ENCODE measurements around the gene YY1. TPM values are rescaled to one million over a fixed set of nuclear protein-coding genes. Genes with fewer than 3 reads are reported as not detected.

YY1 gene
- total and polyA plus RNA-seq, 10 donors = 28.4 to 64.1 (median 56.9) TPM

DNA sequence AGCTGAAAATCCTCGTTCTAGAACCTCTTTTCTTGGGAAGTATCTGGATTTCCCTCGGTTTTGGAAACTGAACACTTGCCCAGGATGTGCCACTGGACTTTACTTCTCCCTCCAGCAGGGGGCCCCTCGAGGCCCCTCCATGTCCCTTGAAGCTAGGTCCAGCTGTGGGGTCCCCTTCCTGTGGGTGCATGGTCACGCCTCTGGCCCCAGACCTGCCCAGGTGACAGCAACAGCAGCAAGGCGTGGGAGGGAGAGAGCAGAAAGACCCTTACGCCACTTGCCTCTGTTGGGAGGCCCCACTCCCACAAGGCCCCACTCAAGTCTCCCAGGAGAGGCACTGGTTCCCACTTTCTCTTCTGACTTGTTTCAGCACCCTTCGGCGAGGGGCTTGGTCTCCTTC is 64.2 kb downstream of the YY1 start:
- H3K9me3 ChIP-seq = no peaks in the 10 kb centered on the region
- DNase-seq = no peak
- no peaks in the 10 kb centered on the region for H3K36me3 ChIP-seq
- no peak overlapping the region for H3K27ac ChIP-seq
- no peak overlapping the region for H3K4me3 ChIP-seq
- peaks cover 7 to 62% (median 44%) of the 10 kb centered on the region in 6 donors for H3K4me1 ChIP-seq
- H3K27me3 ChIP-seq (replicated peaks in 1 of 7) = peaks cover 0 to 4% (median 0%) of the 10 kb centered on the region in 7 donors
- 49 to 66% (median 59%) methylated on average over 8 of the region's 8 CpGs for WGBS, 5 donors
- TF ChIP-seq, protein P1, sequence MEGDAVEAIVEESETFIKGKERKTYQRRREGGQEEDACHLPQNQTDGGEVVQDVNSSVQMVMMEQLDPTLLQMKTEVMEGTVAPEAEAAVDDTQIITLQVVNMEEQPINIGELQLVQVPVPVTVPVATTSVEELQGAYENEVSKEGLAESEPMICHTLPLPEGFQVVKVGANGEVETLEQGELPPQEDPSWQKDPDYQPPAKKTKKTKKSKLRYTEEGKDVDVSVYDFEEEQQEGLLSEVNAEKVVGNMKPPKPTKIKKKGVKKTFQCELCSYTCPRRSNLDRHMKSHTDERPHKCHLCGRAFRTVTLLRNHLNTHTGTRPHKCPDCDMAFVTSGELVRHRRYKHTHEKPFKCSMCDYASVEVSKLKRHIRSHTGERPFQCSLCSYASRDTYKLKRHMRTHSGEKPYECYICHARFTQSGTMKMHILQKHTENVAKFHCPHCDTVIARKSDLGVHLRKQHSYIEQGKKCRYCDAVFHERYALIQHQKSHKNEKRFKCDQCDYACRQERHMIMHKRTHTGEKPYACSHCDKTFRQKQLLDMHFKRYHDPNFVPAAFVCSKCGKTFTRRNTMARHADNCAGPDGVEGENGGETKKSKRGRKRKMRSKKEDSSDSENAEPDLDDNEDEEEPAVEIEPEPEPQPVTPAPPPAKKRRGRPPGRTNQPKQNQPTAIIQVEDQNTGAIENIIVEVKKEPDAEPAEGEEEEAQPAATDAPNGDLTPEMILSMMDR (IDR thresholded peaks at IDR 0.05 in 8 of 11, conservative IDR thresholded peaks at IDR 0.05 in 3 of 11) = peak in 8 of 11 experiments; percentile 9 to 64 (median 56)
- no peak for TF ChIP-seq POLR2A (IDR thresholded peaks at IDR 0.05)
- no peak for TF ChIP-seq POLR2AphosphoS5 (IDR thresholded peaks at IDR 0.05)
- intact Hi-C loops (cut with DNase I; ENCODE audit: low total_unique reads) = no loop called here

DNA sequence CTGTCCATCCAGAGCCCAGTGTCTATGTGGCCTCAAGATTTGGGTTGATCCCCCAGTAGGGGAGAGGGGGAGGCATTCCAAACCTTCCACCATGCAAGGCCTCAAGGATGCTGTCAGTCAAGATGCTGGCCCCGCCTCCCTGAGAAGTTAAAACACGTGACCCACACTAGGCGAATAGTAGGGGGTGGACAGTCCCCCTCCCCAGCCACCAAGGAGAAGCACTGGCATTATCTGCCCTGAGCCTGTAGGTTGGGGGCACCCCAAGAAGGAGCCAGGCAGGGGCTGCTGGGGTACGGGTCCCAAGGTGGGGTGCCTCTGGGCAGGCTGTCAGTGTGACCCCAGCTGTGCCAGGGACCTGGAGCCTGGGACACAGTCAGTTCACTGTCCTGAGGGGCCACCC is 65.0 kb downstream of the YY1 start:
- Histone ChIP-seq H3K9me3 (no peaks in the 10 kb centered on the region), H3K4me1 (peaks cover 7 to 62% (median 45%) of the 10 kb centered on the region in 6 donors), H3K27me3 (replicated peaks in 1 of 7) (peaks cover 0 to 4% (median 0%) of the 10 kb centered on the region in 7 donors), H3K36me3 (no peaks in the 10 kb centered on the region), H3K27ac (peak overlapping the region in 1 of 8 donors; percentile 7), H3K4me3 (no peak overlapping the region)
- no peak for DNase-seq
- no peak for TF ChIP-seq POLR2A (IDR thresholded peaks at IDR 0.05)
- TF ChIP-seq, protein P1 (IDR thresholded peaks at IDR 0.05 in 8 of 11, conservative IDR thresholded peaks at IDR 0.05 in 3 of 11) = no peak
- no peak for TF ChIP-seq POLR2AphosphoS5 (IDR thresholded peaks at IDR 0.05)
- 60 to 93% (median 69%) methylated on average over 2 to 4 of the region's 4 CpGs for WGBS, 5 donors
- intact Hi-C loops (cut with DNase I; ENCODE audit: low total_unique reads) = no loop called here

DNA sequence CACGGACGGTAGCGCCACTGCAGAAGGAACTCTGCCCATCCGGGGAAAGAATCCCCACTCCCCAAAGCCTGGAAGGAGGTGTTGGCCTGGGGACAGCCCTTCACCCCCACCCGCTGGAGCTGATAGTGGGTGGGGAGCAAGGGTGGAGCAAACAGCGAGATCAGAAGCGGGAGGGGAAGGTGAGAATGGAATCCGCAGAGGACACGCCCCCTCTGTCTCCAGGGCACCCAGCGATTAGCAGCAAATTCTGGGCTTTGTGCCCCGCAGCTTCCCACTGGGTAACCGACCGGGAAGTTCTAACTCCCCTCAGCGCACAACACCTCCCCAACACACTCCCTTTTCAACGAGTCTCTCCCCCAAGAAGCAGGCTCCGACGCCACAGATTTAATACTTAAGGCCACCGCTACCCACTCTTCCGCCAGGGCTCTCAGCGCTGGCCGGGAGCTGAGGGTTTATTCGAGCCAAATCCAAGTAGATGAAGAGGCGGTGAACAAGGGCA is 65.9 kb downstream of the YY1 start:
- H3K4me3 ChIP-seq = peak overlapping the region; percentile 64 to 97 (median 88)
- WGBS, 5 donors = 13 to 23% (median 16%) methylated on average over 20 to 23 of the region's 23 CpGs
- H3K27me3 ChIP-seq (replicated peaks in 1 of 7) = peaks cover 0 to 4% (median 0%) of the 10 kb centered on the region in 7 donors
- intact Hi-C loops (cut with DNase I; ENCODE audit: low total_unique reads) = no loop called here
- TF ChIP-seq, protein P1 (IDR thresholded peaks at IDR 0.05 in 8 of 11, conservative IDR thresholded peaks at IDR 0.05 in 3 of 11) = no peak
- TF ChIP-seq POLR2A (IDR thresholded peaks at IDR 0.05) = no peak
- TF ChIP-seq POLR2AphosphoS5 (IDR thresholded peaks at IDR 0.05) = no peak
- H3K36me3 ChIP-seq = no peaks in the 10 kb centered on the region
- H3K27ac ChIP-seq = peak overlapping the region in 5 of 8 donors; percentile 86 to 94 (median 89)
- no peaks in the 10 kb centered on the region for H3K9me3 ChIP-seq
- peaks cover 7 to 66% (median 46%) of the 10 kb centered on the region in 6 donors for H3K4me1 ChIP-seq
- no peak for DNase-seq

DNA sequence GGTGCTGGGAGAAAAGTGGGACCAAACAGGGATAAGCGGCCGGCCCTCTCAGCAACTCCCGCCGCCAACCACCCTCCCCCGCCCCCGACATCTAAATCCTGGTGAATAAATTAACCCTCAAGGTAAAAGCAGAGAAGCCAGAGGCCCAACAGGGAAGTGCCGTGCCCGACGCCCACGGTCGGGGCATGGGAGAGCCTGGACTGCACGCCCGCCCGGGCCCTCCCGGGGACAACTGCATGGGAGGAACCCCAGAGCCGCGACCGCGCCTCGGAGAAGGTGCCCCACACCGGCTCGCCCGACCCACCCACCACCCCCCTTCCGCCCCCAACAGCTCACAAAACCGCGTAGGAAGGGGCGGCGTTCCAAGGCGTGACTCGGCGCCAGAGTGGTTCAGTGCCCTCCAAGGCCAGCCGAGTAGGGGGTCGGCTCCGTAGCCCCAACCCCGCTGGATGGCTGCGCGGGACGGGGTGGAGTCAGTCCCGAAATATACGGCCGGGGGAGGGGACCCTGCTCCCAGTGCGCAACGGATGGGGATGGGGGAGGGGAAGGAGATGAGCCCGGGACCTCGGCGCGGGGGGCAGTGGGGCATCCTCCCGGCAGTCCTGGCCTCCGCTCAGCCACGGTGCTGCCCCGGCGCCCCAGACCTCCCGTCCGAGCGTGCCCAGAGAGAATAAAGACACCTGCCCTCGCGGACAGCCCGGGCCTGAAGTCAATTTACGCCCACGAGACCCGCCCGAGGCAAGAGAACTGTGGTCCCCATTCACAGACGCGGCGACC is 66.6 kb downstream of the YY1 start:
- intact Hi-C loops (cut with DNase I; ENCODE audit: low total_unique reads) = no loop called here
- Histone ChIP-seq H3K4me1 (peaks cover 7 to 70% (median 46%) of the 10 kb centered on the region in 6 donors), H3K27ac (peak overlapping the region in 7 of 8 donors; percentile 41 to 94 (median 86)), H3K27me3 (replicated peaks in 1 of 7) (peaks cover 0 to 4% (median 0%) of the 10 kb centered on the region in 7 donors), H3K9me3 (no peaks in the 10 kb centered on the region), H3K4me3 (peak overlapping the region; percentile 64 to 97 (median 88)), H3K36me3 (no peaks in the 10 kb centered on the region)
- TF ChIP-seq POLR2A (IDR thresholded peaks at IDR 0.05) (no peak), POLR2AphosphoS5 (IDR thresholded peaks at IDR 0.05) (peak; percentile 15 to 63 (median 24))
- TF ChIP-seq, protein P1 (IDR thresholded peaks at IDR 0.05 in 8 of 11, conservative IDR thresholded peaks at IDR 0.05 in 3 of 11) = no peak
- WGBS, 5 donors = 0 to 1% (median 1%) methylated on average over 29 to 65 of the region's 65 CpGs
- peak; percentile 90 for DNase-seq
